Stimulated activated naive B cell treated with anti-CD40 and anti-IgM and Interleukin-4, amounts not matched to agents 10 μg/mL and 1 μg/mL and 100 μg/mL, for 72 hours (primary cell): ENCODE data around the gene KCNQ4.

Experiments
- ATAC-seq, 2 donors: fragments of 150-1000 bp; cut with Tn5 transposase; replicated peaks; 2 replicates each; pipeline ENCODE4 v1.10.0; 2021; ENCODE audit warnings: moderate library complexity in 1 of 2
- DNase-seq: peaks from one replicate; pipeline ENCODE4 v3.0.0; 2021
- H3K27ac Mint-ChIP-seq: one replicate; pipeline ENCODE4 v1.8.0; 2022; ENCODE audit warnings: mild to moderate bottlenecking, mixed read lengths
- H3K27me3 Mint-ChIP-seq, 2 donors: one replicate each; pipeline ENCODE4 v1.8.0; 2022; ENCODE audit warnings: mixed read lengths in 2 of 2
- H3K36me3 Mint-ChIP-seq, 2 donors: one replicate each; pipeline ENCODE4 v1.8.0; 2022; ENCODE audit warnings: mixed read lengths in 2 of 2, mild to moderate bottlenecking in 1 of 2
- H3K4me1 Mint-ChIP-seq, 2 donors: one replicate each; pipeline ENCODE4 v1.8.0; 2022; ENCODE audit warnings: mixed read lengths in 2 of 2, mild to moderate bottlenecking in 1 of 2
- H3K4me3 Mint-ChIP-seq, 2 donors: one replicate each; pipeline ENCODE4 v1.8.0; 2022; ENCODE audit warnings: mild to moderate bottlenecking in 2 of 2, mixed read lengths in 2 of 2, moderate library complexity in 1 of 2
- H3K9me3 Mint-ChIP-seq, 2 donors: one replicate each; pipeline ENCODE4 v1.8.0; 2022; ENCODE audit warnings: mixed read lengths in 2 of 2, mild to moderate bottlenecking in 1 of 2

Gene KCNQ4

GRCh38 chr1:40763742-40764532 is 19.6 kb upstream of the KCNQ4 start:
- ATAC-seq = peak; percentile 81 to 87
- Mint-ChIP-seq H3K4me3 (peak overlapping the region; percentile 65 to 73), H3K27me3 (no peaks in the 10 kb centered on the region), H3K4me1 (peaks cover 22 to 47% of the 10 kb centered on the region in 2 donors), H3K9me3 (no peaks in the 10 kb centered on the region), H3K27ac (peak overlapping the region; percentile 88), H3K36me3 (peaks cover 57 to 65% of the 10 kb centered on the region in 2 donors)
- no peak for DNase-seq

DNA sequence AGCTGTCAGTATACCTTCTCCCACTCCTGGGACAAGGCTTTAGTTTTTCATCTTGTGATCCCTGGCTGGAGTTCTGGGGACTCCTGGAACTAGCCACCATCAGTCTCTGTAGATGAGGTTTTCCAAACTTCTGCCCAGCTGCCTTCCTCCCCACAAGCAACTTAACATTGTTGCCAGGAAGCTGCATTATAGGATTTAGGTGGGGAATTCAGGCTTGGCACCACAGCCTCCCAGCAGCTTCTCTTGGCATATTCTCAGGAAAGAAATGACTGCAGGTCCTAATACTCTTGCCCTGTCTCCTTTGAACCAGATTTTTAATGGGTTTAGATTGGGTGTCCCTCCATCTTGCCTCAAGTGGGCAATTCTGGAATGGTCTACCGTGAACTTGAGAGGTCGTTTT is 18.6 kb upstream of the KCNQ4 start:
- Mint-ChIP-seq H3K4me3 (no peak overlapping the region), H3K36me3 (peaks cover 54 to 66% of the 10 kb centered on the region in 2 donors), H3K9me3 (no peaks in the 10 kb centered on the region), H3K27ac (peak overlapping the region; percentile 88), H3K27me3 (no peaks in the 10 kb centered on the region), H3K4me1 (peaks cover 25 to 41% of the 10 kb centered on the region in 2 donors)
- DNase-seq (no peak), ATAC-seq (no peak)

DNA sequence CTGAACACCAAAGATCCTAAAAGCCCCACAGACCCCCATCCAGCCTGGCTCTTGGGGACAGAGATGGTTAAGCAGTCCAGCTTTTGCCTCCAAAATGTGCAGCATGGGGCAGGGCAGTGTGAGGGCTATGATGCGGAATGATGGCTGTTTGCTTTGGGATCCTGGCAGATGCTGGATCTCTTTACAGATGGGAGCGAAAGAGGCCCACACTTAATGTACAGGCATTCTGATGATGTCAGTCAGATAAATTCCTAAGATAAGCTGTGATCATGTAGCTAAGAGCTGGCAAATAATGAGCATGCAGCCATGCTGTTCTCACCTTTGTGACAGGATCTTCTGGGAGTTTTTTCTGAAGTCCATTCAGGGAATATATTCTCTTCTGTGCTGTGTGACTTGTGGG is 17.6 kb upstream of the KCNQ4 start:
- Mint-ChIP-seq H3K9me3 (no peaks in the 10 kb centered on the region), H3K4me3 (no peak overlapping the region), H3K36me3 (peaks cover 62 to 76% of the 10 kb centered on the region in 2 donors), H3K27me3 (no peaks in the 10 kb centered on the region), H3K27ac (peak overlapping the region; percentile 74), H3K4me1 (peaks cover 25 to 41% of the 10 kb centered on the region in 2 donors)
- ATAC-seq = no peak
- DNase-seq = no peak

- no peaks in the 10 kb centered on the region for H3K9me3 Mint-ChIP-seq
- H3K4me3 Mint-ChIP-seq = no peak overlapping the region
- ATAC-seq (no peak), DNase-seq (no peak)
- no peaks in the 10 kb centered on the region for H3K27me3 Mint-ChIP-seq
- peaks cover 23 to 37% of the 10 kb centered on the region in 2 donors for H3K4me1 Mint-ChIP-seq
- peaks cover 61 to 74% of the 10 kb centered on the region in 2 donors for H3K36me3 Mint-ChIP-seq
- peak overlapping the region; percentile 74 for H3K27ac Mint-ChIP-seq
Measured at GRCh38 chr1:40766560-40766959, 17.0 kb upstream of the KCNQ4 start.

GRCh38 chr1:40768146-40768990 is 15.2 kb upstream of the KCNQ4 start:
- no peak for ATAC-seq
- Mint-ChIP-seq H3K27me3 (no peaks in the 10 kb centered on the region), H3K9me3 (no peaks in the 10 kb centered on the region), H3K4me3 (no peak overlapping the region), H3K27ac (no peak overlapping the region), H3K36me3 (peaks cover 52 to 67% of the 10 kb centered on the region in 2 donors), H3K4me1 (peaks cover 18 to 22% of the 10 kb centered on the region in 2 donors)
- DNase-seq = no peak

GRCh38 chr1:40769815-40770214 is 13.8 kb upstream of the KCNQ4 start:
- Mint-ChIP-seq H3K9me3 (no peaks in the 10 kb centered on the region), H3K27ac (peak overlapping the region; percentile 39), H3K4me1 (peaks cover 8 to 16% of the 10 kb centered on the region in 2 donors), H3K27me3 (no peaks in the 10 kb centered on the region), H3K4me3 (no peak overlapping the region), H3K36me3 (peaks cover 45 to 61% of the 10 kb centered on the region in 2 donors)
- no peak for DNase-seq
- ATAC-seq = peak in 1 of 2 donors; percentile 48

DNA sequence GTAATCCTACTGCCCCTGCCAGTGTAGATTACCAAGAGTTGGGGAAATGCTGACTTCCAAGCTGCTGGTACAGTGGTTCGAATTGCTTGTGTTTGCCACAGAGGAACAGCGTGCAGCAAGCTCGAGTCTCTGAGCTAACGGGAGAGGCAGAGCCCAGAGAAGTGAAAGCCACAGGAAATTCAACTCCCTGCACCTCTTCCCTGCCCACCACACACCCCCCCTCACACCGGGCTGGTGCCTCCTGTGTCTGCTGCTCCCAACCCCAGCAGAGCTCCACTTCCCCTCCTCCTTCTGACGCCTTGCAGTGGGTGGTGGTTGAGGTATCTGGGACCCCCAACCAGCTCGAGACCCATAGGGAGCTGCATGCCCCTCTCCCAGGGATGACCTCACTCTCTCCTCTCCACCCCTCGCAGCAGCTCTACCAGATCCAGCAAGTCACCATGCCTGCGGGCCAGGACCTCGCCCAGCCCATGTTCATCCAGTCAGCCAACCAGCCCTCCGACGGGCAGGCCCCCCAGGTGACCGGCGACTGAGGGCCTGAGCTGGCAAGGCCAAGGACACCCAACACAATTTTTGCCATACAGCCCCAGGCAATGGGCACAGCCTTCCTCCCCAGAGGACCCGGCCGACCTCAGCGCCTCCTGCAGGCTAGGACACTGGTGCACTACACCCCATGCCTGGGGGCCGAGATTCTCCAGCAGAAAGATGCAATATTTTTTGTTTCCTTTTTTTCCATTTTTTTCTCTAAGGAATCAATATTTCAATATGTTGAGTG is 13.1 kb upstream of the KCNQ4 start:
- H3K4me3 Mint-ChIP-seq = no peak overlapping the region
- H3K27me3 Mint-ChIP-seq = no peaks in the 10 kb centered on the region
- peaks cover 5 to 15% of the 10 kb centered on the region in 2 donors for H3K4me1 Mint-ChIP-seq
- H3K9me3 Mint-ChIP-seq = no peaks in the 10 kb centered on the region
- ATAC-seq (no peak), DNase-seq (no peak)
- H3K36me3 Mint-ChIP-seq = peaks cover 45 to 63% of the 10 kb centered on the region in 2 donors
- H3K27ac Mint-ChIP-seq = peak overlapping the region; percentile 94

- no peaks in the 10 kb centered on the region for H3K27me3 Mint-ChIP-seq
- H3K27ac Mint-ChIP-seq = no peak overlapping the region
- H3K9me3 Mint-ChIP-seq = peaks cover 6 to 11% of the 10 kb centered on the region in 2 donors
- peaks cover 3 to 10% of the 10 kb centered on the region in 2 donors for H3K4me1 Mint-ChIP-seq
- DNase-seq (no peak), ATAC-seq (no peak)
- H3K36me3 Mint-ChIP-seq = peaks cover 48 to 67% of the 10 kb centered on the region in 2 donors
- no peak overlapping the region for H3K4me3 Mint-ChIP-seq
Measured at GRCh38 chr1:40772146-40772955, 11.2 kb upstream of the KCNQ4 start.

GRCh38 chr1:40773748-40774265 is 9.8 kb upstream of the KCNQ4 start:
- DNase-seq (no peak), ATAC-seq (peak; percentile 10 to 25)
- peaks cover 51 to 66% of the 10 kb centered on the region in 2 donors for H3K36me3 Mint-ChIP-seq
- H3K4me1 Mint-ChIP-seq = peaks cover 3 to 10% of the 10 kb centered on the region in 2 donors
- peaks cover 6 to 13% of the 10 kb centered on the region in 2 donors for H3K9me3 Mint-ChIP-seq
- H3K27ac Mint-ChIP-seq = peak overlapping the region; percentile 4
- no peak overlapping the region for H3K4me3 Mint-ChIP-seq
- no peaks in the 10 kb centered on the region for H3K27me3 Mint-ChIP-seq

GRCh38 chr1:40774266-40774998 is 9.2 kb upstream of the KCNQ4 start:
- Mint-ChIP-seq H3K4me1 (peaks cover 3 to 10% of the 10 kb centered on the region in 2 donors), H3K4me3 (no peak overlapping the region), H3K27me3 (no peaks in the 10 kb centered on the region), H3K36me3 (peaks cover 48 to 65% of the 10 kb centered on the region in 2 donors), H3K27ac (no peak overlapping the region), H3K9me3 (peaks cover 6 to 13% of the 10 kb centered on the region in 2 donors)
- ATAC-seq = peak; percentile 39 to 69
- peak; percentile 39 for DNase-seq

DNA sequence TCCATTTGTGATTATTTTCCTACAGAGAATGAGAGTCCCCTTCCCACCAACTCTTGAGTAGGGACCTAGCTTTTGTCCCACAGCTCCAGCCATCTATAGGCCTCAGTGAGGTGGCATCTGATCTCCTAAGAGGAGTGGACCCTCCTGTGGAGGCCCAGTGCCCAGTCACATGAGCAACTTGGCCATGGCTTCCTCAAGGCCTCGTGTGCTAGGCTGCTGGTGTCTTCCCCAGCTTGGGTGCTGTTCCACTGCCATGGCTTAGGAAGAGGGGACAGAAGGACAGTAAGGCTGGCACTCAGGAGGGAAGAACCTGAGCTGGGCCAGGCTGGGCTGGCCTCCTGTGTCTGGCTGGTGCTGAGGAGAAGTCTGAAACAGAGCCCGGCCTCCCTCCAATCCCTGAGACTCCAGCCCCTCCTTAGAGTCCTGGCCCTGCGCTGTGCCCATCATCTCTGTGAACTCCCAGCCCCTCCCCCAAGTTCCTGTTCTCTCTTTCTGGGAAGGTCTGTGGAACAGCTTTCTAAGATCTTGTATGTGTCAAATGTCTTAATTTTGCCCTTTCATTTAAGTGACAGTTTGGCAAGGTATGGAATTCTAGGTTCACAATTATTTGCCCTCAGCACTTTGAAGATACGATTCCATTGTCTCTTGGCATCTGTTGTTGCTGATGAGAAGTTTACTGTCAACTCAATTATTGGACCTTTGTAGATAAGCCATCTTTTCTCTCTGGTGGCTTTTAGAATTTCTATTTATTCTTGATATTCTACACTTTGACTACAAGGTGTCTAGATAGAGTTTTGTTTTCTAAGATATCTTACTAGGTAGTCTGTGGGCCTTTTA is 7.1 kb upstream of the KCNQ4 start:
- Mint-ChIP-seq H3K27ac (peak overlapping the region; percentile 70), H3K36me3 (peaks cover 36 to 51% of the 10 kb centered on the region in 2 donors), H3K9me3 (peaks cover 6 to 13% of the 10 kb centered on the region in 2 donors), H3K27me3 (no peaks in the 10 kb centered on the region), H3K4me3 (no peak overlapping the region), H3K4me1 (peaks cover 3 to 12% of the 10 kb centered on the region in 2 donors)
- no peak for ATAC-seq
- no peak for DNase-seq
